MM.1S (cell line): Measurements from ENCODE around the gene YPEL4.

ENCODE experiments used
- EZH2 ChIP-seq: fragments of 300-600 bp; sonication (generic); optimal IDR thresholded peaks from 2 replicates; pipeline ENCODE3; 2017; ENCODE audit warnings: low read depth, mild to moderate bottlenecking, antibody characterized with exemption, low read length, mixed read lengths
- TF ChIP-seq, protein P1 (sequence below): fragments of 300-600 bp; sonication (generic); IDR thresholded peaks from 2 replicates; pipeline ENCODE4 v1.5.1; 2016; ENCODE audit warnings: antibody characterized with exemption, low read length, mixed read lengths

- TF ChIP-seq, protein P1, sequence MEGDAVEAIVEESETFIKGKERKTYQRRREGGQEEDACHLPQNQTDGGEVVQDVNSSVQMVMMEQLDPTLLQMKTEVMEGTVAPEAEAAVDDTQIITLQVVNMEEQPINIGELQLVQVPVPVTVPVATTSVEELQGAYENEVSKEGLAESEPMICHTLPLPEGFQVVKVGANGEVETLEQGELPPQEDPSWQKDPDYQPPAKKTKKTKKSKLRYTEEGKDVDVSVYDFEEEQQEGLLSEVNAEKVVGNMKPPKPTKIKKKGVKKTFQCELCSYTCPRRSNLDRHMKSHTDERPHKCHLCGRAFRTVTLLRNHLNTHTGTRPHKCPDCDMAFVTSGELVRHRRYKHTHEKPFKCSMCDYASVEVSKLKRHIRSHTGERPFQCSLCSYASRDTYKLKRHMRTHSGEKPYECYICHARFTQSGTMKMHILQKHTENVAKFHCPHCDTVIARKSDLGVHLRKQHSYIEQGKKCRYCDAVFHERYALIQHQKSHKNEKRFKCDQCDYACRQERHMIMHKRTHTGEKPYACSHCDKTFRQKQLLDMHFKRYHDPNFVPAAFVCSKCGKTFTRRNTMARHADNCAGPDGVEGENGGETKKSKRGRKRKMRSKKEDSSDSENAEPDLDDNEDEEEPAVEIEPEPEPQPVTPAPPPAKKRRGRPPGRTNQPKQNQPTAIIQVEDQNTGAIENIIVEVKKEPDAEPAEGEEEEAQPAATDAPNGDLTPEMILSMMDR = no peak
- TF ChIP-seq EZH2 = no peak
These were observed 7.1 kb upstream of the YPEL4 start for GRCh38 chr11:57656885-57657193.
